K562 (cell line): ENCODE measurements around the gene LRPAP1.

Source experiments
- ATF2 ChIP-seq: sonication (generic); formaldehyde crosslinking; IDR thresholded peaks from 2 replicates; pipeline ENCODE4 v1.8.1; 2022; ENCODE audit warnings: missing genetic modification reagents
- ATF6 ChIP-seq: sonication (generic); formaldehyde crosslinking; IDR thresholded peaks from 2 replicates; pipeline ENCODE4 v1.4.0; 2020; ENCODE audit warnings: mild to moderate bottlenecking, missing genetic modification reagents
- CEBPB ChIP-seq: fragments of 450-650 bp; IDR thresholded peaks from 2 replicates; pipeline ENCODE4 v1.6.1; 2016; ENCODE audit warnings: missing genetic modification characterization, missing compliant biosample characterization
- CTCF ChIP-seq, 3 experiments: IDR thresholded peaks in 2 of 3; conservative IDR thresholded peaks in 1 of 3; 2 replicates each; pipeline ENCODE4 v1.5.1; 2011 to 2012; ENCODE audit warnings: low read length in 3 of 3, mild to moderate bottlenecking in 3 of 3, control low read depth in 2 of 3, improper control_type of control experiment in 1 of 3, inconsistent platforms in 1 of 3, low read depth in 1 of 3, mixed read lengths in 1 of 3, moderate library complexity in 1 of 3; ENCODE audit not compliant: insufficient read depth in 2 of 3
- EGR1 ChIP-seq: fragments of 450-650 bp; conservative IDR thresholded peaks from 2 replicates; pipeline ENCODE4 v1.6.1; 2017; ENCODE audit warnings: mild to moderate bottlenecking
- ETV5 ChIP-seq: sonication (generic); formaldehyde crosslinking; IDR thresholded peaks from 2 replicates; pipeline ENCODE4 v1.4.0; 2020; ENCODE audit warnings: low read depth, mild to moderate bottlenecking, missing genetic modification reagents
- FOXK2 ChIP-seq, 2 experiments: fragments of 450-650 bp; IDR thresholded peaks in 1 of 2; conservative IDR thresholded peaks in 1 of 2; 2 replicates each; pipeline ENCODE4 v1.6.1; 2016; ENCODE audit warnings: low read depth in 2 of 2, mild to moderate bottlenecking in 1 of 2
- HLTF ChIP-seq: fragments of 450-650 bp; IDR thresholded peaks from 2 replicates; pipeline ENCODE4 v1.6.1; 2016
- KHSRP ChIP-seq: fragments of 450-650 bp; IDR thresholded peaks from 2 replicates; pipeline ENCODE4 v1.6.1; 2017
- RBBP5 ChIP-seq: fragments of 200-600 bp; sonication (generic); IDR thresholded peaks from 2 replicates; pipeline ENCODE4 v1.6.1; 2012; ENCODE audit warnings: borderline replicate concordance, mild to moderate bottlenecking, low read length, control low read depth, inconsistent platforms; ENCODE audit not compliant: insufficient read depth, poor library complexity, severe bottlenecking
- SP1 ChIP-seq: sonication (generic); formaldehyde crosslinking; IDR thresholded peaks from 2 replicates; pipeline ENCODE4 v1.8.1; 2022; ENCODE audit warnings: mild to moderate bottlenecking, missing genetic modification reagents
- ZBTB26 ChIP-seq: fragments of 450-650 bp; formaldehyde crosslinking; IDR thresholded peaks from 2 replicates; pipeline ENCODE4 v1.4.0; 2022; ENCODE audit warnings: missing genetic modification characterization
- ZNF133 ChIP-seq: fragments of 250-450 bp; sonication (Bioruptor Pico); IDR thresholded peaks from 2 replicates; pipeline ENCODE4 v1.4.0; 2020; ENCODE audit warnings: mild to moderate bottlenecking

- TF ChIP-seq ZBTB26 (no peak), ETV5 (CRISPR knock-in tag) (no peak), ZNF133 (CRISPR knock-in tag) (no peak), CTCF (IDR thresholded peaks at IDR 0.05 in 2 of 3, conservative IDR thresholded peaks at IDR 0.05 in 1 of 3; ENCODE audit: insufficient read depth in 2 of 3, low read depth in 1 of 3, low read length in 3 of 3) (no peak), FOXK2 (conservative IDR thresholded peaks at IDR 0.05 in 1 of 2, IDR thresholded peaks at IDR 0.05 in 1 of 2; ENCODE audit: low read depth in 2 of 2) (no peak), ATF6 (CRISPR knock-in tag) (no peak), CEBPB (no peak), HLTF (no peak), EGR1 (no peak), RBBP5 (no peak), ATF2 (CRISPR knock-in tag) (no peak), KHSRP (no peak), SP1 (CRISPR knock-in tag) (no peak)
Measured at GRCh38 chr4:3519468-3520264, 12.6 kb downstream of the LRPAP1 start.
